ENCODE measurements around the gene TSPAN17. TPM values are rescaled to one million over a fixed set of nuclear protein-coding genes. Genes with fewer than 3 reads are reported as not detected.
A peak's percentile ranks its signal among the peaks of the same experiment; 100 is the strongest.

TSPAN17 gene
- total and polyA plus RNA-seq, 2 experiments from 2014 or later: 11.7 to 52.1 TPM

- H3K4me3 Mint-ChIP-seq: no peak overlapping the region; the same call in 2 of the 3 replicates
- peak; percentile 88 to 100 for TF ChIP-seq CTCF (conservative IDR thresholded peaks at IDR 0.05; ENCODE audit: low read depth in 2 of 2)
- TF ChIP-seq STAT1 (IDR thresholded peaks at IDR 0.05; ENCODE audit: unreplicated experiment): no peak
- TF ChIP-seq CREB1 (CRISPR knock-in tag; IDR thresholded peaks at IDR 0.05; ENCODE audit: low read depth): peak; percentile 49
- Histone ChIP-seq H3K4me2 (no peak overlapping the region), H3K4me3 (no peak overlapping the region), H4K20me1 (replicated peaks; ENCODE audit: insufficient read depth) (no peaks in the 10 kb centered on the region), H3K9me2 (ENCODE audit: insufficient read depth) (no peaks in the 10 kb centered on the region), H3K79me2 (replicated peaks; ENCODE audit: insufficient read depth) (no peaks in the 10 kb centered on the region), H3F3A (replicated peaks; ENCODE audit: low read depth) (0 out of 2 replicates have a peak, but pooled peaks cover 6% of the 10 kb centered on the region), H3K4me1 (ENCODE audit: insufficient read depth) (no peaks in the 10 kb centered on the region; the same call in 1 of the 2 replicates), H3K36me3 (ENCODE audit: insufficient read depth) (no peaks in the 10 kb centered on the region), H2AFZ (peak overlapping the region; percentile 38), H3K27ac (ENCODE audit: low read depth) (no peak overlapping the region), H3K27me3 (ENCODE audit: insufficient read depth) (no peaks in the 10 kb centered on the region)
- 0 out of 2 replicates have a peak overlapping the region, but pooled peaks have one; percentile 40 for H3K27ac Mint-ChIP-seq
- peaks cover 6% of the 10 kb centered on the region for H3K27me3 Mint-ChIP-seq (ENCODE audit: insufficient read depth, low read depth, poor library complexity)
- no peaks in the 10 kb centered on the region for H3K36me3 Mint-ChIP-seq (ENCODE audit: low read depth)
- peaks cover 3% of the 10 kb centered on the region; the same call in 1 of the 3 replicates for H3K9me3 Mint-ChIP-seq
- ATAC-seq (peak; percentile 82), DNase-seq (ENCODE audit: low spot score) (peak; percentile 90)
- H3K4me1 Mint-ChIP-seq: peaks cover 16% of the 10 kb centered on the region
Measured at GRCh38 chr5:176660860-176661641, 13.8 kb downstream of the TSPAN17 start.

- Histone ChIP-seq H4K20me1 (replicated peaks; ENCODE audit: insufficient read depth) (no peaks in the 10 kb centered on the region), H3K79me2 (replicated peaks; ENCODE audit: insufficient read depth) (no peaks in the 10 kb centered on the region), H3K27me3 (ENCODE audit: insufficient read depth) (no peaks in the 10 kb centered on the region), H3F3A (replicated peaks; ENCODE audit: low read depth) (0 out of 2 replicates have a peak, but pooled peaks cover 6% of the 10 kb centered on the region), H3K4me1 (ENCODE audit: insufficient read depth) (no peaks in the 10 kb centered on the region; the same call in 1 of the 2 replicates), H3K27ac (ENCODE audit: low read depth) (no peak overlapping the region), H3K36me3 (ENCODE audit: insufficient read depth) (no peaks in the 10 kb centered on the region), H2AFZ (peak overlapping the region; percentile 38), H3K4me2 (no peak overlapping the region), H3K9me2 (ENCODE audit: insufficient read depth) (no peaks in the 10 kb centered on the region), H3K4me3 (no peak overlapping the region)
- DNase-seq (ENCODE audit: low spot score) (no peak), ATAC-seq (no peak)
- Mint-ChIP-seq H3K4me3 (no peak overlapping the region; the same call in 2 of the 3 replicates), H3K9me3 (peaks cover 3% of the 10 kb centered on the region; the same call in 2 of the 3 replicates), H3K27ac (no peak overlapping the region), H3K36me3 (ENCODE audit: low read depth) (no peaks in the 10 kb centered on the region), H3K4me1 (peaks cover 16% of the 10 kb centered on the region), H3K27me3 (ENCODE audit: insufficient read depth, low read depth, poor library complexity) (peaks cover 6% of the 10 kb centered on the region)
- TF ChIP-seq STAT1 (IDR thresholded peaks at IDR 0.05; ENCODE audit: unreplicated experiment) (no peak), NANOG (IDR thresholded peaks at IDR 0.05; ENCODE audit: borderline replicate concordance) (no peak), CTCF (conservative IDR thresholded peaks at IDR 0.05; ENCODE audit: low read depth in 2 of 2) (no peak), ZNF331 (CRISPR knock-in tag; IDR thresholded peaks at IDR 0.05; ENCODE audit: low read depth) (no peak), EZH2phosphoT487 (IDR thresholded peaks at IDR 0.05; ENCODE audit: unreplicated experiment) (no peak), ZNF114 (CRISPR knock-in tag; IDR thresholded peaks at IDR 0.05) (no peak), CREB1 (CRISPR knock-in tag; IDR thresholded peaks at IDR 0.05; ENCODE audit: low read depth) (no peak), REST (IDR thresholded peaks at IDR 0.05; ENCODE audit: unreplicated experiment) (no peak), EZH2 (IDR thresholded peaks at IDR 0.05; ENCODE audit: low read depth, unreplicated experiment) (no peak), ETS1 (IDR thresholded peaks at IDR 0.05) (no peak)
Measured at GRCh38 chr5:176661676-176662075, 14.4 kb downstream of the TSPAN17 start.
